Measurements from ENCODE around the gene ORMDL3. TPM values are rescaled to one million over a fixed set of nuclear protein-coding genes. Genes with fewer than 3 reads are reported as not detected.

The ORMDL3 gene
- total RNA-seq, 1 experiment from 2014 or later = 18.0 TPM

- Histone ChIP-seq H3K9me3 (ENCODE audit: low read depth, low read length, poor library complexity, severe bottlenecking) (no peaks in the 10 kb centered on the region), H3K27me3 (replicated peaks; ENCODE audit: insufficient read depth, low read depth, low read length, poor library complexity) (no peaks in the 10 kb centered on the region), H3K27ac (ENCODE audit: low read depth, low read length, poor library complexity, severe bottlenecking) (no peak overlapping the region), H3K4me3 (ENCODE audit: low read depth, low read length, poor library complexity, severe bottlenecking) (no peak overlapping the region), H3K4me1 (ENCODE audit: insufficient read depth, low read length, poor library complexity, severe bottlenecking) (no peaks in the 10 kb centered on the region), H3K36me3 (ENCODE audit: insufficient read depth, low read length, poor library complexity, severe bottlenecking) (no peaks in the 10 kb centered on the region)
- BruUV-seq (replicated peaks) = no TSS peak
- ChIA-PET POLR2A (ENCODE audit: low non-redundant PET) (no interaction called here), CTCF (no interaction called here)
- intact Hi-C loops (cut with micrococcal nuclease; ENCODE audit: unreplicated experiment) = no loop called here
- DNase-seq (ENCODE audit: low spot score) = no peak
- TF ChIP-seq CTCF (conservative IDR thresholded peaks at IDR 0.05; ENCODE audit: low read depth, low read length) (no peak), EZH2 (IDR thresholded peaks at IDR 0.05; ENCODE audit: borderline replicate concordance, low read depth, low read length, poor library complexity, severe bottlenecking) (no peak)
These were observed 1.9 kb downstream of the ORMDL3 start for GRCh38 chr17:39925282-39926134.

GRCh38 chr17:39924691-39925055 is 2.7 kb downstream of the ORMDL3 start:
- no peaks in the 10 kb centered on the region for H3K4me1 ChIP-seq (ENCODE audit: insufficient read depth, low read length, poor library complexity, severe bottlenecking)
- no peaks in the 10 kb centered on the region for H3K27me3 ChIP-seq (replicated peaks; ENCODE audit: insufficient read depth, low read depth, low read length, poor library complexity)
- H3K9me3 ChIP-seq (ENCODE audit: low read depth, low read length, poor library complexity, severe bottlenecking) = no peaks in the 10 kb centered on the region
- intact Hi-C loops (cut with micrococcal nuclease; ENCODE audit: unreplicated experiment) = no loop called here
- no peak for DNase-seq (ENCODE audit: low spot score)
- no peak overlapping the region for H3K27ac ChIP-seq (ENCODE audit: low read depth, low read length, poor library complexity, severe bottlenecking)
- TF ChIP-seq CTCF (conservative IDR thresholded peaks at IDR 0.05; ENCODE audit: low read depth, low read length) = no peak
- TF ChIP-seq EZH2 (IDR thresholded peaks at IDR 0.05; ENCODE audit: borderline replicate concordance, low read depth, low read length, poor library complexity, severe bottlenecking) = no peak
- no peak overlapping the region for H3K4me3 ChIP-seq (ENCODE audit: low read depth, low read length, poor library complexity, severe bottlenecking)
- CTCF ChIA-PET = no interaction called here
- H3K36me3 ChIP-seq (ENCODE audit: insufficient read depth, low read length, poor library complexity, severe bottlenecking) = no peaks in the 10 kb centered on the region
- BruUV-seq (replicated peaks) = no TSS peak
- POLR2A ChIA-PET (ENCODE audit: low non-redundant PET) = no interaction called here

- no peak for TF ChIP-seq EZH2 (IDR thresholded peaks at IDR 0.05; ENCODE audit: borderline replicate concordance, low read depth, low read length, poor library complexity, severe bottlenecking)
- no peak for TF ChIP-seq CTCF (conservative IDR thresholded peaks at IDR 0.05; ENCODE audit: low read depth, low read length)
- Histone ChIP-seq H3K36me3 (ENCODE audit: insufficient read depth, low read length, poor library complexity, severe bottlenecking) (no peaks in the 10 kb centered on the region), H3K9me3 (ENCODE audit: low read depth, low read length, poor library complexity, severe bottlenecking) (no peaks in the 10 kb centered on the region), H3K4me3 (ENCODE audit: low read depth, low read length, poor library complexity, severe bottlenecking) (no peak overlapping the region), H3K4me1 (ENCODE audit: insufficient read depth, low read length, poor library complexity, severe bottlenecking) (no peaks in the 10 kb centered on the region), H3K27ac (ENCODE audit: low read depth, low read length, poor library complexity, severe bottlenecking) (no peak overlapping the region), H3K27me3 (replicated peaks; ENCODE audit: insufficient read depth, low read depth, low read length, poor library complexity) (no peaks in the 10 kb centered on the region)
- intact Hi-C loops (cut with micrococcal nuclease; ENCODE audit: unreplicated experiment) = no loop called here
- DNase-seq (ENCODE audit: low spot score) = no peak
- ChIA-PET CTCF (no interaction called here), POLR2A (ENCODE audit: low non-redundant PET) (no interaction called here)
- BruUV-seq (replicated peaks) = no TSS peak
These were observed 3.3 kb downstream of the ORMDL3 start for GRCh38 chr17:39923836-39924690.

Measured in A673 (cell line).